HEK293 (cell line): ENCODE data around the gene BRCA1.

Source experiments
- CTCF ChIA-PET: fragments of 350-600 bp; formaldehyde crosslinking; extraction: SDS; loops from one replicate; lab custom pipeline; 2021; ENCODE audit warnings: antibody characterized with exemption; lab: Yijun Ruan, JAX
- POLR2A ChIA-PET: fragments of 300-600 bp; formaldehyde crosslinking; extraction: SDS; loops from one replicate; lab custom pipeline; 2020; ENCODE audit warnings: antibody characterized with exemption, inconsistent platforms; lab: Yijun Ruan, JAX
- H3K27ac ChIP-seq: fragments of 200-500 bp; sonication (Bioruptor generic); 2 replicates; pipeline ENCODE4 v1.5.1; 2014; ENCODE audit warnings: low read depth, low read length, control low read depth, inconsistent platforms; ENCODE audit errors: extremely low read depth
- H3K36me3 ChIP-seq, 2 experiments: fragments of 200-500 bp in 1 of 2; sonication (Bioruptor generic) in 1 of 2; 1 replicate in 1 of 2; 2 replicates in 1 of 2; pipeline ENCODE4 v1.5.1; 2014 to 2017; ENCODE audit warnings: inconsistent platforms in 2 of 2, low read length in 2 of 2; ENCODE audit not compliant: control insufficient read depth in 2 of 2, insufficient read depth in 1 of 2
- H3K4me1 ChIP-seq: fragments of 200-500 bp; sonication (Bioruptor generic); 2 replicates; pipeline ENCODE4 v1.5.1; 2014; ENCODE audit warnings: mild to moderate bottlenecking, low read length, inconsistent platforms; ENCODE audit not compliant: control insufficient read depth, insufficient read depth
- H3K4me3 ChIP-seq: 2 replicates; pipeline ENCODE4 v1.5.1; 2011; ENCODE audit warnings: low read depth, mild to moderate bottlenecking, control low read depth, low read length, moderate library complexity
- H3K9me3 ChIP-seq: fragments of 200-500 bp; sonication (Bioruptor generic); 2 replicates; pipeline ENCODE4 v1.5.1; 2014; ENCODE audit warnings: low read depth, low read length, inconsistent platforms; ENCODE audit not compliant: control insufficient read depth, insufficient read depth
- HOXC10 ChIP-seq: sonication (generic); formaldehyde crosslinking; IDR thresholded peaks from 2 replicates; pipeline ENCODE4 v1.8.1; 2023; ENCODE audit warnings: mild to moderate bottlenecking, missing genetic modification reagents
- KLF9 ChIP-seq: fragments of 450-650 bp; formaldehyde crosslinking; IDR thresholded peaks from 2 replicates; pipeline ENCODE4 v1.5.1; 2016; ENCODE audit warnings: missing biosample characterization, missing genetic modification characterization, low read depth
- OSR2 ChIP-seq: fragments of 450-650 bp; formaldehyde crosslinking; IDR thresholded peaks from 2 replicates; pipeline ENCODE4 v1.5.1; 2016; ENCODE audit warnings: missing biosample characterization, missing genetic modification characterization
- PRDM1 ChIP-seq: fragments of 450-650 bp; formaldehyde crosslinking; IDR thresholded peaks from 2 replicates; pipeline ENCODE4; 2016; ENCODE audit warnings: missing biosample characterization, missing genetic modification characterization
- SCRT2 ChIP-seq: fragments of 450-650 bp; formaldehyde crosslinking; IDR thresholded peaks from 2 replicates; pipeline ENCODE4 v1.5.1; 2016; ENCODE audit warnings: missing biosample characterization, missing genetic modification characterization
- ZBTB1 ChIP-seq: fragments of 450-650 bp; formaldehyde crosslinking; IDR thresholded peaks from 2 replicates; pipeline ENCODE4 v1.5.1; 2016; ENCODE audit warnings: missing biosample characterization, missing genetic modification characterization
- ZBTB21 ChIP-seq: fragments of 450-650 bp; formaldehyde crosslinking; IDR thresholded peaks from 2 replicates; pipeline ENCODE4 v1.5.1; 2017; ENCODE audit warnings: missing biosample characterization, missing genetic modification characterization
- ZIC2 ChIP-seq: fragments of 450-650 bp; formaldehyde crosslinking; IDR thresholded peaks from 2 replicates; pipeline ENCODE4 v1.5.1; 2016; ENCODE audit warnings: missing biosample characterization, missing genetic modification characterization
- ZNF10 ChIP-seq: fragments of 450-650 bp; formaldehyde crosslinking; IDR thresholded peaks from 2 replicates; pipeline ENCODE4 v1.5.1; 2017; ENCODE audit warnings: missing biosample characterization, missing genetic modification characterization
- ZNF112 ChIP-seq: fragments of 450-650 bp; formaldehyde crosslinking; IDR thresholded peaks from 2 replicates; pipeline ENCODE4 v1.5.0; 2017; ENCODE audit warnings: missing biosample characterization, missing genetic modification characterization
- ZNF174 ChIP-seq: fragments of 450-650 bp; formaldehyde crosslinking; IDR thresholded peaks from 2 replicates; pipeline ENCODE4 v1.5.0; 2017; ENCODE audit warnings: missing biosample characterization, mild to moderate bottlenecking, missing genetic modification characterization
- ZNF19 ChIP-seq: fragments of 450-650 bp; formaldehyde crosslinking; IDR thresholded peaks from 2 replicates; pipeline ENCODE4; 2016; ENCODE audit warnings: missing biosample characterization, missing genetic modification characterization, low read depth
- ZNF239 ChIP-seq: fragments of 450-650 bp; formaldehyde crosslinking; IDR thresholded peaks from 2 replicates; pipeline ENCODE4 v1.5.1; 2016; ENCODE audit warnings: missing biosample characterization, missing genetic modification characterization
- ZNF529 ChIP-seq: fragments of 450-650 bp; formaldehyde crosslinking; IDR thresholded peaks from 2 replicates; pipeline ENCODE4 v1.5.1; 2017; ENCODE audit warnings: missing genetic modification characterization, missing biosample characterization; ENCODE audit not compliant: insufficient replicate concordance
- ZNF701 ChIP-seq: fragments of 450-650 bp; formaldehyde crosslinking; IDR thresholded peaks from 2 replicates; pipeline ENCODE4 v1.5.1; 2016; ENCODE audit warnings: missing biosample characterization, missing genetic modification characterization
- ZNF830 ChIP-seq: fragments of 450-650 bp; IDR thresholded peaks from 2 replicates; pipeline ENCODE4 v1.5.0; 2018; ENCODE audit warnings: missing biosample characterization, missing genetic modification characterization, low read depth, mild to moderate bottlenecking, moderate library complexity
- TF ChIP-seq, protein P1 (sequence below): fragments of 450-650 bp; formaldehyde crosslinking; IDR thresholded peaks from 2 replicates; pipeline ENCODE4 v1.5.1; 2016; ENCODE audit warnings: missing biosample characterization, missing genetic modification characterization
- TF ChIP-seq, protein P2 (sequence below): fragments of 450-650 bp; formaldehyde crosslinking; IDR thresholded peaks from 2 replicates; pipeline ENCODE4 v1.5.0; 2017; ENCODE audit warnings: missing biosample characterization, missing genetic modification characterization, borderline replicate concordance
- TF ChIP-seq, protein P3 (sequence below): fragments of 450-650 bp; formaldehyde crosslinking; IDR thresholded peaks from 2 replicates; pipeline ENCODE4 v1.5.1; 2017; ENCODE audit warnings: missing biosample characterization, missing genetic modification characterization
- TF ChIP-seq, protein P4 (sequence below): fragments of 450-650 bp; formaldehyde crosslinking; IDR thresholded peaks from 2 replicates; pipeline ENCODE4 v1.5.1; 2016; ENCODE audit warnings: missing biosample characterization, missing genetic modification characterization
- TF ChIP-seq, protein P5 (sequence below): fragments of 450-650 bp; formaldehyde crosslinking; IDR thresholded peaks from 2 replicates; pipeline ENCODE4 v1.5.1; 2016; ENCODE audit warnings: missing biosample characterization, missing genetic modification characterization

The BRCA1 gene

DNA sequence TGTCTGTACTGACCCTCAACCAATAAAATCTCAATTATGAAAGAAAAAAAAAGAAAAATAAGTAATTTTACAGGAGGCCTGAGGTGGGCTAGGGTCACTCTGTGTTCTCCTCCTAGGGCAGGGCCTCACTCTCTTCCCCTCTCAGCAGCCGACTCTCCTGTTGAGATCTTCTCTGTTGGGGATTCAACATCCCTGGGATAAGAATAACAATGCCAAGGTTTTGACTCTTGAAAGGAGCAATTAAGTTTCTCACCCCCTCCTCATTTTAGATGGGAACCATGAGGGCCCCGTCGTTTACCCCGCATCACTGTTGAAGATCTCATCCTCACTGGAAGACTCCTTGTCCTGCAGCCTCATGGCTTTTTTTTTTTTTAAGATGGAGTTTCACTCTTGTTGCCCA, 21.5 kb upstream of the BRCA1 start:
- ChIA-PET POLR2A (no interaction called here), CTCF (interaction anchor here (0.6 kb wide), 1 partner anchor 1335 kb away, joined by 5 read pairs; no protein-coding TSS in a partner anchor)

DNA sequence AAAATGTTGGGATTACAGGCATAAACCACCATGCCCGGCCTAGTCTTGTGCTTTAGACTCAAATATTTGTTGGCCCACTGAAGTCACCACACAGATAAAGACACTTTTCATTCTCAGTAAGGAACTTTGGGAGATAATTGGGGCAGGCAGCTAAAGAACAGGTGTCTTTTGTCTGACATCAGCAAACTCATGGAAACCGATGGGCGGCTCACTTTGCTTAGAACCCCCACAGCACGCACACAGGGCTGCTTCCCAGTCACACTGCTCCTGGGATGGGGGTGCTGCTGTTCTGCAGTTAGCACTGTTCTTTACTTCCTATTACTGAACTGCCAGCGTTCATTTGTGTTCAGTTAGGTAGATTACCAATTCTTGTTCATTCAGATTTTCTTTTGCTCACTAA, 18.0 kb upstream of the BRCA1 start:
- Histone ChIP-seq H3K4me1 (no peaks in the 10 kb centered on the region), H3K9me3 (no peaks in the 10 kb centered on the region), H3K36me3 (peaks cover 0 to 9% of the 10 kb centered on the region in 2 experiments; a peak in 2 of 3 replicates), H3K27ac (no peak overlapping the region), H3K4me3 (no peak overlapping the region)
- POLR2A ChIA-PET: no interaction called here
- CTCF ChIA-PET: interaction anchor here (0.6 kb wide), 1 partner anchor 28 kb away, joined by 3 read pairs; the partner anchor contains the start of gene NBR1
- TF ChIP-seq PRDM1 (no peak), SCRT2 (no peak), ZNF112 (tag by site-specific recombination) (no peak), ZNF10 (tag by site-specific recombination) (no peak), ZBTB21 (tag by site-specific recombination) (no peak), HOXC10 (CRISPR knock-in tag) (no peak), OSR2 (tag by site-specific recombination) (no peak), ZNF529 (no peak), ZNF19 (tag by site-specific recombination) (no peak), ZNF701 (tag by site-specific recombination) (no peak), ZIC2 (tag by site-specific recombination) (no peak), ZNF174 (no peak)
- TF ChIP-seq, protein P1, sequence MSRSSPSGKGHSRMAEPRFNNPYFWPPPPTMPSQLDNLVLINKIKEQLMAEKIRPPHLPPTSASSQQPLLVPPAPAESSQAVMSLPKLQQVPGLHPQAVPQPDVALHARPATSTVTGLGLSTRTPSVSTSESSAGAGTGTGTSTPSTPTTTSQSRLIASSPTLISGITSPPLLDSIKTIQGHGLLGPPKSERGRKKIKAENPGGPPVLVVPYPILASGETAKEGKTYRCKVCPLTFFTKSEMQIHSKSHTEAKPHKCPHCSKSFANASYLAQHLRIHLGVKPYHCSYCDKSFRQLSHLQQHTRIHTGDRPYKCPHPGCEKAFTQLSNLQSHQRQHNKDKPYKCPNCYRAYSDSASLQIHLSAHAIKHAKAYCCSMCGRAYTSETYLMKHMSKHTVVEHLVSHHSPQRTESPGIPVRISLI (tag by site-specific recombination): no peak
- TF ChIP-seq, protein P2, sequence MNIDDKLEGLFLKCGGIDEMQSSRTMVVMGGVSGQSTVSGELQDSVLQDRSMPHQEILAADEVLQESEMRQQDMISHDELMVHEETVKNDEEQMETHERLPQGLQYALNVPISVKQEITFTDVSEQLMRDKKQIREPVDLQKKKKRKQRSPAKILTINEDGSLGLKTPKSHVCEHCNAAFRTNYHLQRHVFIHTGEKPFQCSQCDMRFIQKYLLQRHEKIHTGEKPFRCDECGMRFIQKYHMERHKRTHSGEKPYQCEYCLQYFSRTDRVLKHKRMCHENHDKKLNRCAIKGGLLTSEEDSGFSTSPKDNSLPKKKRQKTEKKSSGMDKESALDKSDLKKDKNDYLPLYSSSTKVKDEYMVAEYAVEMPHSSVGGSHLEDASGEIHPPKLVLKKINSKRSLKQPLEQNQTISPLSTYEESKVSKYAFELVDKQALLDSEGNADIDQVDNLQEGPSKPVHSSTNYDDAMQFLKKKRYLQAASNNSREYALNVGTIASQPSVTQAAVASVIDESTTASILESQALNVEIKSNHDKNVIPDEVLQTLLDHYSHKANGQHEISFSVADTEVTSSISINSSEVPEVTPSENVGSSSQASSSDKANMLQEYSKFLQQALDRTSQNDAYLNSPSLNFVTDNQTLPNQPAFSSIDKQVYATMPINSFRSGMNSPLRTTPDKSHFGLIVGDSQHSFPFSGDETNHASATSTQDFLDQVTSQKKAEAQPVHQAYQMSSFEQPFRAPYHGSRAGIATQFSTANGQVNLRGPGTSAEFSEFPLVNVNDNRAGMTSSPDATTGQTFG: no peak

More for the DNA sequence above, 21.5 kb upstream of the BRCA1 start:
- no peaks in the 10 kb centered on the region for H3K9me3 ChIP-seq
- no peak overlapping the region for H3K27ac ChIP-seq
- no peak overlapping the region for H3K4me3 ChIP-seq
- TF ChIP-seq KLF9 (no peak), ZNF830 (tag by site-specific recombination) (no peak), ZNF239 (tag by site-specific recombination) (no peak), ZBTB1 (tag by site-specific recombination) (no peak)
- TF ChIP-seq, protein P3, sequence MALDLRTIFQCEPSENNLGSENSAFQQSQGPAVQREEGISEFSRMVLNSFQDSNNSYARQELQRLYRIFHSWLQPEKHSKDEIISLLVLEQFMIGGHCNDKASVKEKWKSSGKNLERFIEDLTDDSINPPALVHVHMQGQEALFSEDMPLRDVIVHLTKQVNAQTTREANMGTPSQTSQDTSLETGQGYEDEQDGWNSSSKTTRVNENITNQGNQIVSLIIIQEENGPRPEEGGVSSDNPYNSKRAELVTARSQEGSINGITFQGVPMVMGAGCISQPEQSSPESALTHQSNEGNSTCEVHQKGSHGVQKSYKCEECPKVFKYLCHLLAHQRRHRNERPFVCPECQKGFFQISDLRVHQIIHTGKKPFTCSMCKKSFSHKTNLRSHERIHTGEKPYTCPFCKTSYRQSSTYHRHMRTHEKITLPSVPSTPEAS (tag by site-specific recombination): no peak
- TF ChIP-seq, protein P4, sequence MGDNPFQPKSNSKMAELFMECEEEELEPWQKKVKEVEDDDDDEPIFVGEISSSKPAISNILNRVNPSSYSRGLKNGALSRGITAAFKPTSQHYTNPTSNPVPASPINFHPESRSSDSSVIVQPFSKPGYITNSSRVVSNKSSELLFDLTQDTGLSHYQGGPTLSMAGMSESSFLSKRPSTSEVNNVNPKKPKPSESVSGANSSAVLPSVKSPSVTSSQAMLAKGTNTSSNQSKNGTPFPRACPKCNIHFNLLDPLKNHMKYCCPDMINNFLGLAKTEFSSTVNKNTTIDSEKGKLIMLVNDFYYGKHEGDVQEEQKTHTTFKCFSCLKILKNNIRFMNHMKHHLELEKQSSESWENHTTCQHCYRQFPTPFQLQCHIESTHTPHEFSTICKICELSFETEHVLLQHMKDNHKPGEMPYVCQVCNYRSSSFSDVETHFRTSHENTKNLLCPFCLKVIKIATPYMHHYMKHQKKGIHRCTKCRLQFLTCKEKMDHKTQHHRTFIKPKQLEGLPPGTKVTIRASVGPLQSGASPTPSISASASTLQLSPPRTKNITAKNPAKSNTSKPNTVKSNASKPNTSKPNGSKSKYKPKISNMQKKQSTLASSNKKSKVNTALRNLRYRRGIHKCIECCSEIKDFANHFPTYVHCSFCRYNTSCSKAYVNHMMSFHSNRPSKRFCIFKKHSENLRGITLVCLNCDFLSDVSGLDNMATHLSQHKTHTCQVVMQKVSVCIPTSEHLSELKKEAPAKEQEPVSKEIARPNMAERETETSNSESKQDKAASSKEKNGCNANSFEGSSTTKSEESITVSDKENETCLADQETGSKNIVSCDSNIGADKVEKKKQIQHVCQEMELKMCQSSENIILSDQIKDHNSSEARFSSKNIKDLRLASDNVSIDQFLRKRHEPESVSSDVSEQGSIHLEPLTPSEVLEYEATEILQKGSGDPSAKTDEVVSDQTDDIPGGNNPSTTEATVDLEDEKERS: no peak
- TF ChIP-seq, protein P5, sequence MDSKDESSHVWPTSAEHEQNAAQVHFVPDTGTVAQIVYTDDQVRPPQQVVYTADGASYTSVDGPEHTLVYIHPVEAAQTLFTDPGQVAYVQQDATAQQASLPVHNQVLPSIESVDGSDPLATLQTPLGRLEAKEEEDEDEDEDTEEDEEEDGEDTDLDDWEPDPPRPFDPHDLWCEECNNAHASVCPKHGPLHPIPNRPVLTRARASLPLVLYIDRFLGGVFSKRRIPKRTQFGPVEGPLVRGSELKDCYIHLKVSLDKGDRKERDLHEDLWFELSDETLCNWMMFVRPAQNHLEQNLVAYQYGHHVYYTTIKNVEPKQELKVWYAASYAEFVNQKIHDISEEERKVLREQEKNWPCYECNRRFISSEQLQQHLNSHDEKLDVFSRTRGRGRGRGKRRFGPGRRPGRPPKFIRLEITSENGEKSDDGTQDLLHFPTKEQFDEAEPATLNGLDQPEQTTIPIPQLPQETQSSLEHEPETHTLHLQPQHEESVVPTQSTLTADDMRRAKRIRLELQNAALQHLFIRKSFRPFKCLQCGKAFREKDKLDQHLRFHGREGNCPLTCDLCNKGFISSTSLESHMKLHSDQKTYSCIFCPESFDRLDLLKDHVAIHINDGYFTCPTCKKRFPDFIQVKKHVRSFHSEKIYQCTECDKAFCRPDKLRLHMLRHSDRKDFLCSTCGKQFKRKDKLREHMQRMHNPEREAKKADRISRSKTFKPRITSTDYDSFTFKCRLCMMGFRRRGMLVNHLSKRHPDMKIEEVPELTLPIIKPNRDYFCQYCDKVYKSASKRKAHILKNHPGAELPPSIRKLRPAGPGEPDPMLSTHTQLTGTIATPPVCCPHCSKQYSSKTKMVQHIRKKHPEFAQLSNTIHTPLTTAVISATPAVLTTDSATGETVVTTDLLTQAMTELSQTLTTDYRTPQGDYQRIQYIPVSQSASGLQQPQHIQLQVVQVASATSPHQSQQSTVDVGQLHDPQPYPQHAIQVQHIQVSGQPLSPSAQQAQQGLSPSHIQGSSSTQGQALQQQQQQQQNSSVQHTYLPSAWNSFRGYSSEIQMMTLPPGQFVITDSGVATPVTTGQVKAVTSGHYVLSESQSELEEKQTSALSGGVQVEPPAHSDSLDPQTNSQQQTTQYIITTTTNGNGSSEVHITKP (tag by site-specific recombination): no peak
- no peaks in the 10 kb centered on the region for H3K4me1 ChIP-seq
- peaks cover 0 to 13% of the 10 kb centered on the region in 2 experiments; a peak in 2 of 3 replicates for H3K36me3 ChIP-seq
